ENCODE results near the gene LEF1. TPM values are rescaled to one million over a fixed set of nuclear protein-coding genes. Genes with fewer than 3 reads are reported as not detected.

Gene LEF1
- total and polyA plus RNA-seq, 2 of the 8 experiments (the other 6 are each of a cell fraction or from before 2014, with no cell fraction given): 2.6 to 5.2 TPM

GRCh38 chr4:108199881-108200280 lies 31.1 kb upstream of the LEF1 start:
- H3K4ac ChIP-seq (replicated peaks; ENCODE audit: insufficient read length, low read depth, low read length): no peak overlapping the region
- H3K27me3 ChIP-seq (replicated peaks in 1 of 4; ENCODE audit: control insufficient read depth in 3 of 4, extremely low read depth in 1 of 4, insufficient read depth in 3 of 4, low read length in 3 of 4): peaks cover 2 to 7% (median 5%) of the 10 kb centered on the region in 4 experiments; a peak in 4 of 7 replicates
- no peak overlapping the region for H3K23ac ChIP-seq (ENCODE audit: insufficient read length)
- H3K14ac ChIP-seq (ENCODE audit: insufficient read length): no peak overlapping the region
- no peak overlapping the region for H4K5ac ChIP-seq (ENCODE audit: insufficient read length, low read depth, low read length)
- H4K8ac ChIP-seq (ENCODE audit: extremely low read depth, insufficient read depth, low read length): no peak overlapping the region
- no peak overlapping the region for H2AFZ ChIP-seq (ENCODE audit: low read length)
- no peak overlapping the region for H2BK5ac ChIP-seq (ENCODE audit: low read depth, low read length)
- no peak overlapping the region for H3K9ac ChIP-seq (replicated peaks in 1 of 4; ENCODE audit: extremely low read depth in 1 of 4, low read depth in 3 of 4, low read length in 3 of 4)
- no peak overlapping the region for H2BK15ac ChIP-seq (ENCODE audit: low read length)
- ChIA-PET POLR2A (ENCODE audit: partially characterized antibody) (no interaction called here), CTCF (ENCODE audit: partially characterized antibody) (interaction anchor here (0.5 to 1.4 kb wide), 3 partner anchors 19 to 373 kb away, joined by 3 to 4 read pairs (median 4); no protein-coding TSS in a partner anchor)
- no peak overlapping the region for H2AK5ac ChIP-seq (ENCODE audit: low read depth, low read length)
- no peaks in the 10 kb centered on the region for H3K36me3 ChIP-seq (ENCODE audit: control insufficient read depth in 2 of 4, insufficient read depth in 4 of 4, low read length in 3 of 4)
- no peaks in the 10 kb centered on the region; a peak in 3 of 7 replicates for H3K4me1 ChIP-seq (replicated peaks in 1 of 4; ENCODE audit: control insufficient read depth in 3 of 4, insufficient read depth in 4 of 4, low read length in 3 of 4)
- H4K20me1 ChIP-seq (replicated peaks in 1 of 2; ENCODE audit: control insufficient read depth in 1 of 2, insufficient read depth in 2 of 2, low read length in 2 of 2): peaks cover 0 to 1% of the 10 kb centered on the region in 2 experiments
- no peaks in the 10 kb centered on the region for H3K9me3 ChIP-seq (ENCODE audit: insufficient read depth in 2 of 2, low read depth in 1 of 2, low read length in 1 of 2)
- no peaks in the 10 kb centered on the region for H3K79me2 ChIP-seq (ENCODE audit: control insufficient read depth in 1 of 2, insufficient read depth in 2 of 2, low read length in 2 of 2)
- no peak overlapping the region for H3K18ac ChIP-seq (ENCODE audit: extremely low read depth, low read length)
- no peak overlapping the region for H3K27ac ChIP-seq (ENCODE audit: low read depth, low read length)
- H2BK120ac ChIP-seq (replicated peaks; ENCODE audit: low read depth, low read length): no peak overlapping the region
- DNase-seq (ENCODE audit: low read depth in 1 of 2, low spot score in 2 of 2) (no peak), FAIRE-seq (no peak)
- 84% methylated on average over 1 of the region's 1 CpG; no CpG with 5 or more reads in 1 of the 2 experiments for WGBS, 2 experiments (ENCODE audit: extremely low coverage in 1 of 2, insufficient coverage in 1 of 2, insufficient read length in 1 of 2, insufficient replicate concordance in 2 of 2, low coverage in 1 of 2, low lambda C conversion rate in 2 of 2, missing lambda C conversion rate in 1 of 2)
- no peak overlapping the region for H3K4me2 ChIP-seq (ENCODE audit: insufficient read depth in 1 of 2, low read depth in 2 of 2, low read length in 2 of 2)
- no peaks in the 10 kb centered on the region for H3K23me2 ChIP-seq (ENCODE audit: low read depth, low read length)
- H2BK20ac ChIP-seq (ENCODE audit: low read length): no peak overlapping the region
- H3K4me3 ChIP-seq (ENCODE audit: extremely low read depth in 1 of 4, insufficient read depth in 2 of 4, low read depth in 3 of 4, low read length in 4 of 4): no peak overlapping the region
- TF ChIP-seq ATF2 (IDR thresholded peaks at IDR 0.05; ENCODE audit: low read length) (no peak), YY1 (IDR thresholded peaks at IDR 0.05; ENCODE audit: low read depth, low read length) (no peak), ZNF274 (IDR thresholded peaks at IDR 0.05; ENCODE audit: borderline replicate concordance, extremely low read depth, low read length) (no peak), GABPA (IDR thresholded peaks at IDR 0.05; ENCODE audit: borderline replicate concordance, insufficient read depth, low read length) (no peak), BRCA1 (IDR thresholded peaks at IDR 0.05; ENCODE audit: low read depth, low read length) (no peak), CBX5 (IDR thresholded peaks at IDR 0.05; ENCODE audit: low read depth, low read length) (no peak), RAD21 (IDR thresholded peaks at IDR 0.05 in 1 of 2, conservative IDR thresholded peaks at IDR 0.05 in 1 of 2; ENCODE audit: low read depth in 2 of 2, low read length in 2 of 2) (no peak)
- H3K56ac ChIP-seq (replicated peaks; ENCODE audit: insufficient read length, low read depth, low read length): no peak overlapping the region
- H3K79me1 ChIP-seq (ENCODE audit: low read depth, low read length): no peaks in the 10 kb centered on the region
- H2BK12ac ChIP-seq (ENCODE audit: low read depth, low read length): no peak overlapping the region
- H4K91ac ChIP-seq (replicated peaks; ENCODE audit: insufficient read length, low read length): no peak overlapping the region

Data from H1 (cell line).